HepG2 (cell line): ENCODE data around the gene NRDE2. TPM values are rescaled to one million over a fixed set of nuclear protein-coding genes. Genes with fewer than 3 reads are reported as not detected.

Source experiments
- BCL3 ChIP-seq: sonication (generic); formaldehyde crosslinking; IDR thresholded peaks from 2 replicates; pipeline ENCODE4 v1.5.1; 2020; ENCODE audit warnings: mild to moderate bottlenecking, missing genetic modification reagents, moderate library complexity
- CENPT ChIP-seq: sonication (generic); formaldehyde crosslinking; IDR thresholded peaks from 2 replicates; pipeline ENCODE4 v1.8.0; 2022; ENCODE audit warnings: low read depth, mild to moderate bottlenecking, moderate library complexity, missing genetic modification reagents
- DMTF1 ChIP-seq: sonication (generic); formaldehyde crosslinking; IDR thresholded peaks from 2 replicates; pipeline ENCODE4 v1.4.0; 2020; ENCODE audit warnings: mild to moderate bottlenecking, missing genetic modification reagents
- DNMT1 ChIP-seq: sonication (generic); formaldehyde crosslinking; IDR thresholded peaks from 2 replicates; pipeline ENCODE4 v1.5.1; 2020; ENCODE audit warnings: mild to moderate bottlenecking, missing genetic modification reagents
- DPF2 ChIP-seq: sonication (generic); formaldehyde crosslinking; IDR thresholded peaks from 2 replicates; pipeline ENCODE4 v1.4.0; 2020; ENCODE audit warnings: mild to moderate bottlenecking, low read depth, missing genetic modification reagents, borderline replicate concordance
- GATA4 ChIP-seq: sonication (generic); IDR thresholded peaks from 2 replicates; pipeline ENCODE4 v1.6.1; 2016; ENCODE audit warnings: antibody characterized with exemption, low read depth, borderline replicate concordance
- HNRNPH1 ChIP-seq: fragments of 200-400 bp; formaldehyde crosslinking; optimal IDR thresholded peaks from 2 replicates; pipeline ENCODE3; 2017; ENCODE audit warnings: mild to moderate bottlenecking, low read depth, low read length
- HNRNPUL1 ChIP-seq: fragments of 200-400 bp; formaldehyde crosslinking; IDR thresholded peaks from 2 replicates; pipeline ENCODE4 v1.6.1; 2017; ENCODE audit warnings: low read depth, mild to moderate bottlenecking, low read length, moderate library complexity
- IRF2 ChIP-seq: IDR thresholded peaks from 2 replicates; pipeline ENCODE4 v1.6.1; 2018; ENCODE audit warnings: missing genetic modification reagents, missing compliant biosample characterization
- MED8 ChIP-seq: sonication (generic); formaldehyde crosslinking; IDR thresholded peaks from 2 replicates; pipeline ENCODE4 v1.8.1; 2023; ENCODE audit warnings: mild to moderate bottlenecking, missing genetic modification reagents; ENCODE audit not compliant: insufficient replicate concordance
- PITX1 ChIP-seq: sonication (generic); formaldehyde crosslinking; IDR thresholded peaks from 2 replicates; pipeline ENCODE4 v1.5.1; 2020; ENCODE audit warnings: mild to moderate bottlenecking, missing genetic modification reagents
- SNAPC5 ChIP-seq: sonication (generic); formaldehyde crosslinking; IDR thresholded peaks from 2 replicates; pipeline ENCODE4 v1.8.1; 2023; ENCODE audit warnings: mild to moderate bottlenecking, missing genetic modification reagents, borderline replicate concordance
- SOX6 ChIP-seq, 2 experiments: fragments of 450-650 bp in 1 of 2; sonication (generic) in 1 of 2; formaldehyde crosslinking in 1 of 2; IDR thresholded peaks; 2 replicates each; pipeline versions ENCODE4 v1.4.0 to v1.6.1; 2017 to 2020; ENCODE audit warnings: antibody characterized with exemption in 1 of 2, mild to moderate bottlenecking in 1 of 2, missing genetic modification reagents in 1 of 2
- ZBTB14 ChIP-seq: sonication (generic); formaldehyde crosslinking; IDR thresholded peaks from 2 replicates; pipeline ENCODE4 v1.4.0; 2020; ENCODE audit warnings: missing genetic modification reagents
- ZBTB42 ChIP-seq: sonication (generic); formaldehyde crosslinking; IDR thresholded peaks from 2 replicates; pipeline ENCODE4 v1.5.0; 2020; ENCODE audit warnings: mild to moderate bottlenecking, missing genetic modification reagents
- ZNF124 ChIP-seq: sonication (generic); formaldehyde crosslinking; IDR thresholded peaks from 2 replicates; pipeline ENCODE4 v1.4.0; 2020; ENCODE audit warnings: missing genetic modification reagents
- ZNF256 ChIP-seq: sonication (generic); formaldehyde crosslinking; conservative IDR thresholded peaks from 2 replicates; pipeline ENCODE4 v1.4.0; 2020; ENCODE audit warnings: missing genetic modification reagents
- ZNF329 ChIP-seq: sonication (generic); formaldehyde crosslinking; IDR thresholded peaks from 2 replicates; pipeline ENCODE4 v1.9.0; 2021; ENCODE audit warnings: low read depth, mild to moderate bottlenecking, missing genetic modification reagents
- ZNF331 ChIP-seq: sonication (generic); formaldehyde crosslinking; IDR thresholded peaks from 2 replicates; pipeline ENCODE4 v1.4.0; 2020; ENCODE audit warnings: missing genetic modification reagents
- ZNF354B ChIP-seq: sonication (generic); formaldehyde crosslinking; IDR thresholded peaks from 2 replicates; pipeline ENCODE4 v1.8.0; 2022; ENCODE audit warnings: mild to moderate bottlenecking, missing genetic modification reagents
- ZNF503 ChIP-seq: sonication (generic); formaldehyde crosslinking; IDR thresholded peaks from 2 replicates; pipeline ENCODE4 v1.4.0; 2020; ENCODE audit warnings: missing genetic modification reagents
- ZNF772 ChIP-seq: sonication (generic); formaldehyde crosslinking; IDR thresholded peaks from 2 replicates; pipeline ENCODE4 v1.5.0; 2020; ENCODE audit warnings: mild to moderate bottlenecking, missing genetic modification reagents
- ZNF790 ChIP-seq: sonication (generic); formaldehyde crosslinking; IDR thresholded peaks from 2 replicates; pipeline ENCODE4 v1.8.0; 2022; ENCODE audit warnings: missing genetic modification reagents, mild to moderate bottlenecking, borderline replicate concordance
- polyA plus RNA-seq, 8 experiments: library from polyadenylated mRNA; depleted of rRNA in 3 of 8; stranded (reverse) in 7 of 8; unstranded in 1 of 8; fragments of >200 nt; fragmentation: Illumina TruSeq in 4 of 8; extraction: Trizol in 4 of 8; gene quantifications; 2 replicates each; pipeline versions ENCODE4 v1.2.1 to v1.2.3, GENCODE V29; 2011 to 2016; ENCODE audit warnings: low read depth in 4 of 8, missing spikeins in 1 of 8, mixed read lengths in 1 of 8; ENCODE audit not compliant: insufficient read depth in 1 of 8
- total RNA-seq, 5 experiments: library from RNA; depleted of rRNA; stranded (reverse); fragments of >200 nt; fragmentation: Illumina TruSeq; extraction: Trizol; gene quantifications; 2 replicates each; pipeline ENCODE4 v1.2.3, GENCODE V29; 2016; ENCODE audit warnings: low read depth in 1 of 5

The NRDE2 gene
- total and polyA plus RNA-seq, 2 of the 13 experiments (the other 11 are each of a cell fraction or from before 2014, with no cell fraction given): 5.6 to 12.5 TPM

GRCh38 chr14:90235179-90235976, 96.4 kb downstream of the NRDE2 start (continued):
- no peak for TF ChIP-seq ZNF503 (CRISPR knock-in tag)
- 0 out of 2 replicates have a peak, but pooled peaks have one; percentile 29 for TF ChIP-seq ZNF331
- no peak for TF ChIP-seq ZNF354B (CRISPR knock-in tag)
- TF ChIP-seq ZNF790 (CRISPR knock-in tag): no peak
- TF ChIP-seq SNAPC5 (CRISPR knock-in tag): no peak
- TF ChIP-seq ZNF124 (CRISPR knock-in tag): no peak
- TF ChIP-seq BCL3 (CRISPR knock-in tag): no peak
- no peak for TF ChIP-seq GATA4
- no peak for TF ChIP-seq ZBTB42
- no peak for TF ChIP-seq CENPT (CRISPR knock-in tag)
- TF ChIP-seq HNRNPH1: no peak
- TF ChIP-seq HNRNPUL1: no peak
- 0 out of 2 replicates have a peak, but pooled peaks have one; percentile 61 for TF ChIP-seq ZNF256
- peak; percentile 53; the same call in 1 of the 2 replicates for TF ChIP-seq ZNF772 (CRISPR knock-in tag)
- TF ChIP-seq PITX1 (CRISPR knock-in tag): 0 out of 2 replicates have a peak, but pooled peaks have one; percentile 28
- no peak for TF ChIP-seq DPF2 (CRISPR knock-in tag)
- no peak for TF ChIP-seq DNMT1 (CRISPR knock-in tag)
- no peak for TF ChIP-seq MED8 (CRISPR knock-in tag)
- 0 out of 2 replicates have a peak, but pooled peaks have one; percentile 30 for TF ChIP-seq IRF2
- TF ChIP-seq SOX6 (IDR thresholded peaks at IDR 0.05): no peak
- TF ChIP-seq SOX6 (CRISPR knock-in tag; IDR thresholded peaks at IDR 0.05): 0 out of 2 replicates have a peak, but pooled peaks have one; percentile 13
- TF ChIP-seq DMTF1 (CRISPR knock-in tag): no peak
- TF ChIP-seq ZNF329: no peak
- no peak for TF ChIP-seq ZBTB14
